Thoracic aorta (tissue), 2 donors: Measurements from ENCODE around the gene ATXN7L3B. TPM values are rescaled to one million over a fixed set of nuclear protein-coding genes. Genes with fewer than 3 reads are reported as not detected.

ENCODE experiments used
- ATAC-seq: fragments of 150-250 bp; one replicate; pipeline ENCODE4 v1.8.0; 2017; ENCODE audit warnings: low read depth; ENCODE audit not compliant: insufficient number of reproducible peaks, low FRiP score
- DNase-seq: peaks from one replicate; pipeline ENCODE4 v3.0.0-alpha.2; 2020; ENCODE audit warnings: low spot score
- H3K27ac ChIP-seq, 2 donors: fragments of 200-600 bp; sonication (generic); 1 replicate in 1 of 2; 2 replicates in 1 of 2; pipeline ENCODE4 v1.5.1; 2016; ENCODE audit warnings: mild to moderate bottlenecking in 2 of 2, moderate library complexity in 2 of 2
- H3K27me3 ChIP-seq: fragments of 200-600 bp; sonication (generic); replicated peaks from 2 replicates; pipeline ENCODE4 v1.6.0; 2016; ENCODE audit warnings: mild to moderate bottlenecking; ENCODE audit not compliant: insufficient read depth
- H3K36me3 ChIP-seq: fragments of 200-600 bp; sonication (generic); one replicate; pipeline ENCODE4 v1.5.1; 2016
- H3K4me1 ChIP-seq, 2 donors: fragments of 200-600 bp; sonication (generic); 1 replicate in 1 of 2; 2 replicates in 1 of 2; pipeline versions ENCODE4 v1.5.1 to v1.6.0; 2016; ENCODE audit warnings: low read depth in 2 of 2, mild to moderate bottlenecking in 1 of 2; ENCODE audit not compliant: control insufficient read depth in 1 of 2
- H3K4me3 ChIP-seq: fragments of 200-600 bp; sonication (generic); 2 replicates; pipeline ENCODE4 v1.5.1; 2016; ENCODE audit warnings: mild to moderate bottlenecking
- H3K9me3 ChIP-seq: fragments of 200-600 bp; sonication (generic); 2 replicates; pipeline ENCODE4 v1.5.1; 2016
- CTCF ChIP-seq: fragments of 200-600 bp; sonication (generic); IDR thresholded peaks from one replicate; pipeline ENCODE4 v1.5.1; 2019; ENCODE audit warnings: antibody characterized with exemption
- total RNA-seq, 2 donors: library from RNA; depleted of rRNA; stranded (reverse); fragments of >200 nt; gene quantifications; one replicate each; pipeline versions ENCODE4 v1.1.0 to v1.2.3, GENCODE V29; 2016

The ATXN7L3B gene
- total RNA-seq, 2 donors from 2014 or later: 13.7 to 19.4 TPM

- Histone ChIP-seq H3K36me3 (no peaks in the 10 kb centered on the region), H3K4me3 (no peak overlapping the region), H3K9me3 (no peaks in the 10 kb centered on the region), H3K4me1 (no peaks in the 10 kb centered on the region), H3K27me3 (no peaks in the 10 kb centered on the region), H3K27ac (no peak overlapping the region)
- ATAC-seq: no peak
- TF ChIP-seq CTCF: no peak
- no peak for DNase-seq
Observed at GRCh38 chr12:74526535-74526934, 11.1 kb upstream of the ATXN7L3B start.

DNA sequence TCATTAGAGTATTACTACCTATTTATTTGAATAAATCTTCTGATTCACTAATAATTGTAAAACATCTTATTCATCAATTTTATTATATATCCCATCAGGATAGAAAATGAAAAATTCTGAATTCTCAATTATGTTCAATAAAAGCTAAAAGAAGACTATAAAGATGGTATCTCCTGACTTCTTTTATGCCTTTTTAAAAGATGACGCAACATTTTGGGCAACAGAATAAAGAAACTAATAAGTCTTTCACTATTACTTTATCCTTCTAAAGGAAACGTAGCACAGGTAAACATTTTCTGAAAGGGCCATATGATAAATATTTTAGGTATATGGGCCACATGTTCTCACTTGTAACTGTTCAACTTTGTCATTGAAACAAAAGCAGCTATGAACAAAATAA lies 10.1 kb upstream of the ATXN7L3B start:
- no peaks in the 10 kb centered on the region for H3K9me3 ChIP-seq
- H3K27ac ChIP-seq: no peak overlapping the region
- H3K4me1 ChIP-seq: no peaks in the 10 kb centered on the region
- no peak overlapping the region for H3K4me3 ChIP-seq
- no peaks in the 10 kb centered on the region for H3K27me3 ChIP-seq
- no peak for ATAC-seq
- no peak for TF ChIP-seq CTCF
- no peaks in the 10 kb centered on the region for H3K36me3 ChIP-seq
- no peak for DNase-seq

- ATAC-seq: no peak
- Histone ChIP-seq H3K27me3 (no peaks in the 10 kb centered on the region), H3K9me3 (no peaks in the 10 kb centered on the region), H3K4me3 (no peak overlapping the region), H3K36me3 (no peaks in the 10 kb centered on the region), H3K27ac (no peak overlapping the region), H3K4me1 (no peaks in the 10 kb centered on the region)
- no peak for DNase-seq
- TF ChIP-seq CTCF: no peak
Observed at GRCh38 chr12:74530676-74531075, 7.0 kb upstream of the ATXN7L3B start.

- no peaks in the 10 kb centered on the region for H3K27me3 ChIP-seq
- H3K36me3 ChIP-seq: no peaks in the 10 kb centered on the region
- H3K9me3 ChIP-seq: no peaks in the 10 kb centered on the region
- TF ChIP-seq CTCF: no peak
- no peak for DNase-seq
- no peak overlapping the region for H3K4me3 ChIP-seq
- H3K4me1 ChIP-seq: peaks cover 22 to 24% of the 10 kb centered on the region in 2 donors
- no peak for ATAC-seq
- no peak overlapping the region for H3K27ac ChIP-seq
Observed at GRCh38 chr12:74535536-74535935, 2.1 kb upstream of the ATXN7L3B start.

GRCh38 chr12:74537126-74537706 lies 419 bp upstream of the ATXN7L3B start:
- no peaks in the 10 kb centered on the region for H3K9me3 ChIP-seq
- H3K4me1 ChIP-seq: peaks cover 26 to 33% of the 10 kb centered on the region in 2 donors
- peak overlapping the region; percentile 90 for H3K4me3 ChIP-seq
- ATAC-seq: peak; percentile 57
- peak overlapping the region; percentile 80 to 95 for H3K27ac ChIP-seq
- peak; percentile 58 for TF ChIP-seq CTCF
- no peaks in the 10 kb centered on the region for H3K27me3 ChIP-seq
- no peaks in the 10 kb centered on the region for H3K36me3 ChIP-seq
- no peak for DNase-seq
